ENCODE measurements around the gene LUZP2.

- TF ChIP-seq EP300 (IDR thresholded peaks at IDR 0.05) (no peak), CTCF (IDR thresholded peaks at IDR 0.05) (no peak), POLR2A (IDR thresholded peaks at IDR 0.05) (no peak)
These were observed 375.3 kb downstream of the LUZP2 start for GRCh38 chr11:24872186-24872585.
